VCaP (cell line): ENCODE data around the gene PRR4.

Experiments used
- H3K27ac ChIP-seq: fragments of 450-650 bp; 2 replicates; pipeline ENCODE4 v1.5.1; 2017
- TF ChIP-seq, protein P1 (sequence below): fragments of 450-650 bp; conservative IDR thresholded peaks from 2 replicates; pipeline ENCODE4 v1.5.1; 2017; ENCODE audit warnings: mild to moderate bottlenecking, moderate library complexity

The PRR4 gene

DNA sequence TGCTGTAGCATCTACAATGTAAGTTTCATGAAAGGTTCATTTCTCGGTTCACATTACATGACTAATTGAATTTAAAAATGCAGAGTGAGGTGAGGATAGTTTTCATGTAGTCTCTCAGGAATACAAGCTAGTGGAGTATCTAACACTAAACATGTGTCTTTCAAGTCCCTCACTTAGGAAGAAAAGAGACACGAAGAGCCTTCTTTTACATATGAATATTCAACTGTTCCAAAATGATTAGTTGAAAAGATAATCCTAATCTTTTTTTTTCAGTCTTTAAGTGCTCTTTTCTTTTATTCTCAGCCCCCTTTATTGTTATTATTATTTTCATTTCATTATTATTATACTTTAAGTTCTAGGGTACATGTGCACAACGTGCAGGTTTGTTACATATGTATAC lies 10.8 kb downstream of the PRR4 start:
- no peak overlapping the region for H3K27ac ChIP-seq
- TF ChIP-seq, protein P1, sequence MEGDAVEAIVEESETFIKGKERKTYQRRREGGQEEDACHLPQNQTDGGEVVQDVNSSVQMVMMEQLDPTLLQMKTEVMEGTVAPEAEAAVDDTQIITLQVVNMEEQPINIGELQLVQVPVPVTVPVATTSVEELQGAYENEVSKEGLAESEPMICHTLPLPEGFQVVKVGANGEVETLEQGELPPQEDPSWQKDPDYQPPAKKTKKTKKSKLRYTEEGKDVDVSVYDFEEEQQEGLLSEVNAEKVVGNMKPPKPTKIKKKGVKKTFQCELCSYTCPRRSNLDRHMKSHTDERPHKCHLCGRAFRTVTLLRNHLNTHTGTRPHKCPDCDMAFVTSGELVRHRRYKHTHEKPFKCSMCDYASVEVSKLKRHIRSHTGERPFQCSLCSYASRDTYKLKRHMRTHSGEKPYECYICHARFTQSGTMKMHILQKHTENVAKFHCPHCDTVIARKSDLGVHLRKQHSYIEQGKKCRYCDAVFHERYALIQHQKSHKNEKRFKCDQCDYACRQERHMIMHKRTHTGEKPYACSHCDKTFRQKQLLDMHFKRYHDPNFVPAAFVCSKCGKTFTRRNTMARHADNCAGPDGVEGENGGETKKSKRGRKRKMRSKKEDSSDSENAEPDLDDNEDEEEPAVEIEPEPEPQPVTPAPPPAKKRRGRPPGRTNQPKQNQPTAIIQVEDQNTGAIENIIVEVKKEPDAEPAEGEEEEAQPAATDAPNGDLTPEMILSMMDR: no peak

DNA sequence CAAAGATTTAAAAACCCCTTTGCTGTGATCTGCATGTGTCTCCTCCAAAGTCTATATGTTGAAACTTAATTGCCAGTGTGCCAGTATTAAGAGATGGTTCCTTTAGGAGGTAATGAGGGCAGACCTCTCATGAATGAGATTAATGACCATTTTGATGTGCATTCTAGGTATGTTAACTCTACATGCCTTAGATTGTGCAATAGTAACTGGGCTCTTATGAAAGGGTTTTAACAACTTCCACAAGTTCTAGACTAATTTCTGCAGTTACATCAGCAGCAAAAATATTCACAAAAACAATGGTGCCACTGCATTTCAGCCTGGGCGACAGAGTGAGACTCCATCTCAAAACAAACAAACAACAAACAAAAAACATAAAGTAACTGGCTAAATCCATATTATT lies 19.3 kb downstream of the PRR4 start:
- TF ChIP-seq, protein P1: no peak
- H3K27ac ChIP-seq: no peak overlapping the region

DNA sequence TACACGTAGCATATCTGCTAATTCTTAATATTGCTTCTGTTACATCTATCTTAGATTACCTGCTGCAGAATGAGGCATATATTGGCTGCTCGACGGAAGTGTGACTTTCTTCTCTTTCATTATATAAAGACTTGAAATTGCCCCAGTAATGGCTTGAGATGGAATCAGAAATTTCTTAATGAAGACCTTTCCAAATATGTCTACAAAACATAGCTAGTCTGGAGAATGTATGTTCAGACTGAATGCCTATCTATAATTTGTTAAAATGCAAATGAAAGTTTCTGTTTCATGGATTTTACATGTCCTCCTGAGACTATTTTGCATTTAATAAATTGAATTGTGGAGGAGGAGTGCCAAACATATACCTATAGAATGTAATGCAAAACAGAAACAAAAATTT lies 23.0 kb downstream of the PRR4 start, which contains the start of gene TAS2R10:
TAS2R10 (minus strand) TSS at position 101 of the 400 bp plus-strand sequence; CDS start at position 12, 89 bp downstream.
- no peak within 1 kb of the TSS for H3K27ac ChIP-seq
- TF ChIP-seq, protein P1: no peak

DNA sequence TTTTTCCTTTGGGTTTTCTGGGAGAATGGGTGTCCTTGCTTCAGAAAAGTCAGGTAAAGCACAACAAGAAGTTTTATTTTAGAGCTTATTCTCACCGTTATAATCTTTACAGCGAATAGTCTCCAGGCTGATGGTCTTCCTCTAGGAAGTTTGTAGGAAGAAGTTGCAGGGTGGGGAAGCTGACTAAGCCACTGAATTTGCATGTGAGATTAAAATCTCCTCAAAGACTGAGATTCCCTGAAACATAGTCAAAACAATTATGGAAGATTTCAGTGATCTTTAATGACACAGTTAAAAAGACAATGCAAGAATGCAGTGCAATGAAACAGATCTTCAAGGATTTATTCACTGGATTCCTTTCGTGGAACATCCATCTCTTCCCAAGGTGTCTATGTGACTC lies 24.3 kb downstream of the PRR4 start:
- TF ChIP-seq, protein P1: no peak

DNA sequence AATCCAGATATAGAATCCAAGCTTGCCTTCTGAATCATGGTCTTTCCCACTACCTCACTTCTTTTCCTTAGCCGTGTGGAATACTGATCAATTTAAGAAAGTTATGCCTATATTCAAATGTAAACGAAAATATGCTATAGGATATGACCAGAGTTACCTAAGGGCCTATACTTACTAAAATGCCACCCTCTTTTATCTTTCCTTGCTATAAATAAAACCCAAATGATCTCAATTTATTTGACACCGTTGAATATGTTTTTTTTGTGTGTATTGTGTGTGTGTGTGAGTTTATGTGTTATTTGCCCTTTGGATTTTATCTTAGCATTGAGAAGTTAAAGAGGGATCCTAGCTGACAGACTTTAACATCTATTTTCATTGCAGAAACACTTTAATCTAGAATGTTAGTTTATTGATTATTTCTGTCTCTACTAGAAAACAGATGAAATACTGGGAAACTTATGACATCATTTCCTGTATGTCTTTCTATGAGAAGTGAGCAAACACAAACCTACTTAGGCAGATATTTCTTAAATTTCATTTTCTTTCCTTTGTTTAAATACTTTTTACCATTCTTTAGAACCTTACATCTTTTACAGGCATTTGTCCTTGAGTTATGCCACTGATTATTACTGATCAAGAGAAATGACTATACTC lies 37.3 kb downstream of the PRR4 start:
- no peak overlapping the region for H3K27ac ChIP-seq
- TF ChIP-seq, protein P1: no peak

More for the DNA sequence above, 24.3 kb downstream of the PRR4 start:
- H3K27ac ChIP-seq: no peak overlapping the region

DNA sequence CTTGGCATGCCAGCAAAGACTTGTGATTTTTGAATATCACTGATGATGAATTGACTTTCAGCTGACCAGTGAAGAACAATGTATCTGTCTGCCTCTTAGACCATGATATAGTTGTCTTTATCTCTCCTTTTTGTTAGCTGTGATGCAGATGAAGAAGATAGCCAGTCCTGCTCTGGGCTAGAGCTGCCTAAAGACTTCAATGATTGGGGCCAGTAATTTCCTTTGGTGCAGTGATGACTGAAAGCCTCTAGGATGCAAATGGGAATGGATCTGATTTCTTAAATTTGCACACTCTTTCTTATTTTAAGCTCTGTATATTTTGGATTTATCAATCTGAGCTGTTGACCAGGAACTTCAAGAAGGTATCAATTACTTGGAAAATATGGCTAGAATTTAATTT lies 39.2 kb downstream of the PRR4 start, which contains the start of gene TAS2R9:
TAS2R9 (minus strand) TSS at position 101 of the 400 bp plus-strand sequence; CDS start at position 8, 93 bp downstream.
- TF ChIP-seq, protein P1: no peak
- no peak within 1 kb of the TSS for H3K27ac ChIP-seq

DNA sequence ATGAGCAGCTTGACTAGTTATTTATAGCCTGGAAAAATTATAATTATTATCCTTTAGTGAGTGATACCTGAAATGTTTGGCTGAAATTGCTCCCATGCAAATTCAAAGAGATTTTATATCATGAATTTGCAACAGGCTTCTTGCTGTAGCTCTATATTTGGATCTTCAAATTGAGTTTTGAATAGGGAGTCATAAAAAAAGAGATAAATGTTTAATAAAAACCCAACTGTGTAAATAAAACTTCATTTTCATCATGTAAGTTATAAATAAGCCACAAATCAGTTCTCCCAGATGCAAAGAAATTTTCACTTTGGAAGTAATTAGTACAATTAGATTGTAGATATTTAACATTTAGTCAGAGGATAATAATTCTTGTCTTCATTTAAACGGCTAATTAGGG lies 42.1 kb downstream of the PRR4 start, which contains the start of gene TAS2R8:
TAS2R8 (minus strand) TSS at position 101 of the 400 bp plus-strand sequence. CDS start 306 bp downstream, outside the sequence.
- H3K27ac ChIP-seq: no peak within 1 kb of the TSS
- TF ChIP-seq, protein P1: no peak
